Vagina (tissue), 2 donors: Measurements from ENCODE around the gene ITPKB. TPM values are rescaled to one million over a fixed set of nuclear protein-coding genes. Genes with fewer than 3 reads are reported as not detected.

Source experiments
- DNase-seq, 2 donors: peaks; one replicate each; pipeline ENCODE4 v3.0.0-alpha.2; 2017; ENCODE audit errors: extremely low spot score in 2 of 2
- H3K27ac ChIP-seq: fragments of 200-600 bp; sonication (generic); one replicate; pipeline ENCODE4 v1.5.1; 2019
- H3K27me3 ChIP-seq: fragments of 200-600 bp; sonication (generic); one replicate; pipeline ENCODE4 v1.5.1; 2019
- H3K36me3 ChIP-seq, 2 donors: fragments of 200-600 bp; sonication (generic); one replicate each; pipeline ENCODE4 v1.5.1; 2017 to 2019
- H3K4me1 ChIP-seq: fragments of 200-600 bp; sonication (generic); one replicate; pipeline ENCODE4 v1.5.1; 2019
- H3K4me3 ChIP-seq, 2 donors: fragments of 200-600 bp; sonication (generic); 1 replicate in 1 of 2; 2 replicates in 1 of 2; pipeline ENCODE4 v1.5.1; 2016 to 2019
- H3K9me3 ChIP-seq: fragments of 200-600 bp; sonication (generic); one replicate; pipeline ENCODE4 v1.5.1; 2019
- CTCF ChIP-seq, 3 experiments: fragments of 450-650 bp in 2 of 3; fragments of 200-600 bp in 1 of 3; sonication (generic) in 1 of 3; IDR thresholded peaks; one replicate each; pipeline ENCODE4 v1.5.1; 2017 to 2019; ENCODE audit warnings: antibody characterized with exemption in 3 of 3, mild to moderate bottlenecking in 2 of 3, moderate library complexity in 2 of 3
- POLR2A ChIP-seq, 2 donors: fragments of 450-650 bp; IDR thresholded peaks; one replicate each; pipeline ENCODE4 v1.6.1; 2017; ENCODE audit warnings: antibody characterized with exemption in 2 of 2, mild to moderate bottlenecking in 2 of 2, moderate library complexity in 2 of 2
- POLR2AphosphoS5 ChIP-seq, 2 donors: sonication (generic); formaldehyde crosslinking; IDR thresholded peaks; one replicate each; pipeline ENCODE4 v1.9.0; 2017; ENCODE audit warnings: antibody characterized with exemption in 2 of 2, mild to moderate bottlenecking in 2 of 2, low read depth in 1 of 2; ENCODE audit not compliant: insufficient read depth in 1 of 2
- intact Hi-C: fragments of 100-400 bp; cut with DNase I; formaldehyde crosslinking; loops from one replicate; pipeline ENCODE4 v1.15.1; 2023
- total RNA-seq: library from RNA; depleted of rRNA; stranded (reverse); fragments of >200 nt; gene quantifications from one replicate; pipeline ENCODE4 v1.2.3, GENCODE V29; 2016

Gene ITPKB
- total RNA-seq, 1 donor from 2014 or later, result 31.7 TPM

GRCh38 chr1:226611301-226611700 is 127.8 kb downstream of the ITPKB start:
- Histone ChIP-seq H3K36me3 (no peaks in the 10 kb centered on the region), H3K4me3 (no peak overlapping the region), H3K9me3 (no peaks in the 10 kb centered on the region), H3K27ac (no peak overlapping the region), H3K27me3 (no peaks in the 10 kb centered on the region), H3K4me1 (peaks cover 7% of the 10 kb centered on the region)
- intact Hi-C loops, result no loop called here
- DNase-seq, result no peak
- TF ChIP-seq CTCF (IDR thresholded peaks at IDR 0.05) (no peak), POLR2A (IDR thresholded peaks at IDR 0.05) (no peak), POLR2AphosphoS5 (IDR thresholded peaks at IDR 0.05; ENCODE audit: insufficient read depth in 1 of 2, low read depth in 1 of 2) (no peak)

- H3K36me3 ChIP-seq, result no peaks in the 10 kb centered on the region
- no peaks in the 10 kb centered on the region for H3K9me3 ChIP-seq
- H3K4me1 ChIP-seq, result peaks cover 14% of the 10 kb centered on the region
- no peak overlapping the region for H3K4me3 ChIP-seq
- DNase-seq, result no peak
- H3K27ac ChIP-seq, result no peak overlapping the region
- H3K27me3 ChIP-seq, result no peaks in the 10 kb centered on the region
- TF ChIP-seq POLR2A (IDR thresholded peaks at IDR 0.05), result no peak
- no peak for TF ChIP-seq POLR2AphosphoS5 (IDR thresholded peaks at IDR 0.05; ENCODE audit: insufficient read depth in 1 of 2, low read depth in 1 of 2)
- TF ChIP-seq CTCF (IDR thresholded peaks at IDR 0.05), result no peak
- intact Hi-C loops, result no loop called here
Measured at GRCh38 chr1:226610671-226611070, 128.4 kb downstream of the ITPKB start.

GRCh38 chr1:226609836-226610455 is 129.1 kb downstream of the ITPKB start:
- peak in 1 of 2 donors; percentile 50 for TF ChIP-seq POLR2AphosphoS5 (IDR thresholded peaks at IDR 0.05; ENCODE audit: insufficient read depth in 1 of 2, low read depth in 1 of 2)
- no peak for TF ChIP-seq POLR2A (IDR thresholded peaks at IDR 0.05)
- Histone ChIP-seq H3K27ac (no peak overlapping the region), H3K36me3 (no peaks in the 10 kb centered on the region), H3K4me1 (peaks cover 21% of the 10 kb centered on the region), H3K4me3 (no peak overlapping the region), H3K27me3 (no peaks in the 10 kb centered on the region), H3K9me3 (no peaks in the 10 kb centered on the region)
- intact Hi-C loops, result loop anchor here (5.0 kb wide), 1 partner anchor 63 kb away; the partner anchor contains the start of gene STUM
- no peak for DNase-seq

- intact Hi-C loops, result loop anchor here (5.0 kb wide), 1 partner anchor 62 kb away; the partner anchor contains the start of gene STUM
- peak overlapping the region in 1 of 2 donors; percentile 2 for H3K4me3 ChIP-seq
Measured at GRCh38 chr1:226608699-226609505, 130.2 kb downstream of the ITPKB start.

GRCh38 chr1:226607821-226608220 is 131.3 kb downstream of the ITPKB start:
- Histone ChIP-seq H3K4me3 (no peak overlapping the region), H3K27me3 (no peaks in the 10 kb centered on the region), H3K36me3 (no peaks in the 10 kb centered on the region), H3K27ac (no peak overlapping the region), H3K9me3 (no peaks in the 10 kb centered on the region), H3K4me1 (peaks cover 42% of the 10 kb centered on the region)
- intact Hi-C loops, result loop anchor here (5.0 kb wide), 1 partner anchor 61 kb away; the partner anchor contains the start of gene STUM
- no peak for DNase-seq
- no peak for TF ChIP-seq POLR2AphosphoS5 (IDR thresholded peaks at IDR 0.05; ENCODE audit: insufficient read depth in 1 of 2, low read depth in 1 of 2)
- no peak for TF ChIP-seq CTCF (IDR thresholded peaks at IDR 0.05)
- no peak for TF ChIP-seq POLR2A (IDR thresholded peaks at IDR 0.05)

More at GRCh38 chr1:226608699-226609505, 130.2 kb downstream of the ITPKB start:
- H3K27ac ChIP-seq, result no peak overlapping the region
- no peaks in the 10 kb centered on the region for H3K27me3 ChIP-seq
- no peaks in the 10 kb centered on the region for H3K9me3 ChIP-seq
- TF ChIP-seq POLR2A (IDR thresholded peaks at IDR 0.05), result no peak
- peak; percentile 17 to 72 (median 66) for TF ChIP-seq CTCF (IDR thresholded peaks at IDR 0.05)
- no peak for DNase-seq
- H3K36me3 ChIP-seq, result no peaks in the 10 kb centered on the region
- H3K4me1 ChIP-seq, result peaks cover 31% of the 10 kb centered on the region
